OCI-LY1 (cell line): ENCODE results near the gene CHTF18.

Experiments
- H2AFZ ChIP-seq: fragments of 200-600 bp; sonication (generic), shearing (Covaris generic); 2 replicates; pipeline ENCODE4 v1.6.0; 2014; ENCODE audit warnings: antibody characterized with exemption, mild to moderate bottlenecking, low read length
- H3F3A ChIP-seq: fragments of 200-600 bp; sonication (generic), shearing (Covaris generic); 2 replicates; pipeline ENCODE4 v1.6.0; 2014; ENCODE audit warnings: mild to moderate bottlenecking, antibody characterized with exemption, low read length, moderate library complexity; ENCODE audit not compliant: insufficient read depth
- H3K27ac ChIP-seq: fragments of 200-600 bp; sonication (generic); 2 replicates; pipeline ENCODE4 v1.5.1; 2014; ENCODE audit warnings: low read length, mixed run types, mild to moderate bottlenecking, low read depth; ENCODE audit not compliant: poor library complexity, severe bottlenecking
- H3K27me3 ChIP-seq: fragments of 200-600 bp; sonication (generic); 2 replicates; pipeline ENCODE4 v1.6.0; 2014; ENCODE audit warnings: antibody characterized with exemption, mild to moderate bottlenecking, low read length, moderate library complexity; ENCODE audit not compliant: insufficient read depth
- H3K36me3 ChIP-seq: fragments of 200-600 bp; sonication (generic); 2 replicates; pipeline ENCODE4 v1.6.1; 2014; ENCODE audit warnings: mild to moderate bottlenecking, antibody characterized with exemption, low read length, moderate library complexity, mixed read lengths; ENCODE audit not compliant: insufficient read depth
- H3K4me1 ChIP-seq: fragments of 200-600 bp; sonication (generic); 2 replicates; pipeline ENCODE4 v1.5.1; 2014; ENCODE audit warnings: mild to moderate bottlenecking, low read length, moderate library complexity; ENCODE audit not compliant: insufficient read depth, severe bottlenecking
- H3K4me2 ChIP-seq: fragments of 200-600 bp; sonication (generic), shearing (Covaris generic); 2 replicates; pipeline ENCODE4 v1.6.1; 2014; ENCODE audit warnings: low read length
- H3K4me3 ChIP-seq: fragments of 200-600 bp; sonication (generic); 2 replicates; pipeline ENCODE4 v1.5.1; 2014; ENCODE audit warnings: low read length, low read depth, mild to moderate bottlenecking, mixed read lengths; ENCODE audit not compliant: poor library complexity, severe bottlenecking
- H3K79me2 ChIP-seq: fragments of 200-600 bp; shearing (Covaris generic); 2 replicates; pipeline ENCODE4 v1.6.1; 2016; ENCODE audit warnings: mixed run types, low read length, mixed read lengths; ENCODE audit not compliant: insufficient read depth
- H3K9ac ChIP-seq: fragments of 200-600 bp; sonication (generic), shearing (Covaris generic); 2 replicates; pipeline ENCODE4 v1.6.1; 2014; ENCODE audit warnings: mild to moderate bottlenecking, low read length, mixed read lengths
- H3K9me2 ChIP-seq: fragments of 200-600 bp; sonication (generic), shearing (Covaris generic); 2 replicates; pipeline ENCODE4 v1.6.1; 2014; ENCODE audit warnings: low read depth, mild to moderate bottlenecking, low read length, mixed read lengths
- H3K9me3 ChIP-seq: fragments of 200-600 bp; shearing (Covaris generic); 2 replicates; pipeline ENCODE4 v1.6.1; 2014; ENCODE audit warnings: low read length, mixed read lengths
- H4K20me1 ChIP-seq: fragments of 200-600 bp; sonication (generic), shearing (Covaris generic); 2 replicates; pipeline ENCODE4 v1.6.0; 2016; ENCODE audit warnings: mild to moderate bottlenecking, low read length; ENCODE audit not compliant: insufficient read depth
- CTCF ChIP-seq: fragments of 200-600 bp; sonication (generic), shearing (Covaris generic); IDR thresholded peaks from 2 replicates; pipeline ENCODE4 v1.5.1; 2017; ENCODE audit warnings: mild to moderate bottlenecking, antibody characterized with exemption, low read length, moderate library complexity, mixed read lengths
- EZH2 ChIP-seq: fragments of 200-600 bp; sonication (generic), shearing (Covaris generic); IDR thresholded peaks from 2 replicates; pipeline ENCODE4 v1.8.0; 2017; ENCODE audit warnings: borderline replicate concordance, mixed run types, mild to moderate bottlenecking, antibody characterized with exemption, low read length, moderate library complexity, mixed read lengths

Gene CHTF18

GRCh38 chr16:769934-770333 lies 18.5 kb upstream of the CHTF18 start:
- Histone ChIP-seq H3K36me3 (no peaks in the 10 kb centered on the region), H3K9me2 (no peaks in the 10 kb centered on the region), H3K9me3 (no peaks in the 10 kb centered on the region), H4K20me1 (no peaks in the 10 kb centered on the region), H3K9ac (no peak overlapping the region), H3K4me1 (no peaks in the 10 kb centered on the region), H3F3A (no peaks in the 10 kb centered on the region), H3K27ac (no peak overlapping the region), H3K27me3 (no peaks in the 10 kb centered on the region), H3K79me2 (no peaks in the 10 kb centered on the region), H3K4me3 (no peak overlapping the region), H3K4me2 (no peak overlapping the region), H2AFZ (no peak overlapping the region)
- no peak for TF ChIP-seq EZH2

DNA sequence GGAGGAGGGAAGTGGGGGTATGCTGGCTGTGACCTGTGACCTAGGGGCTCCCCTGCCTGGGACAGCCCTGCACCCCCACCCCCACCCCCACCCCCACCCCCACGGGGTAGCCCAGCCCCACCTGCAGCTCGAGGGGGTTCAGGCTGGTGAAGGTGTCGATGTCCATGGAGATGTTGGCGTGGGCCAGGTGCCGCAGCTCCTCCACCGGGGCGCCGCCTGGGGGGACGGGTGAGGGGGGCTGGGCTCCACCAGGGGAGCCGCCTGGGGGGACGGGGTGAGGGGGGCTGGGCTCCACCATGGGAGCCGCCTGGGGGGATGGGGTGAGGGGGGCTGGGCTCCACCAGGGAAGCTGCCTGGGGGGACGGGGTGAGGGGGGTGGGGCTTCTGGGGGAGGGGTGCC lies 18.0 kb upstream of the CHTF18 start:
- TF ChIP-seq EZH2 = no peak
- no peak for TF ChIP-seq CTCF
- Histone ChIP-seq H3K27ac (no peak overlapping the region), H3F3A (no peaks in the 10 kb centered on the region), H2AFZ (no peak overlapping the region), H3K9me2 (no peaks in the 10 kb centered on the region), H3K36me3 (no peaks in the 10 kb centered on the region), H3K27me3 (no peaks in the 10 kb centered on the region), H3K4me2 (no peak overlapping the region), H3K9ac (no peak overlapping the region), H4K20me1 (no peaks in the 10 kb centered on the region), H3K4me3 (no peak overlapping the region), H3K79me2 (no peaks in the 10 kb centered on the region), H3K9me3 (no peaks in the 10 kb centered on the region), H3K4me1 (no peaks in the 10 kb centered on the region)

DNA sequence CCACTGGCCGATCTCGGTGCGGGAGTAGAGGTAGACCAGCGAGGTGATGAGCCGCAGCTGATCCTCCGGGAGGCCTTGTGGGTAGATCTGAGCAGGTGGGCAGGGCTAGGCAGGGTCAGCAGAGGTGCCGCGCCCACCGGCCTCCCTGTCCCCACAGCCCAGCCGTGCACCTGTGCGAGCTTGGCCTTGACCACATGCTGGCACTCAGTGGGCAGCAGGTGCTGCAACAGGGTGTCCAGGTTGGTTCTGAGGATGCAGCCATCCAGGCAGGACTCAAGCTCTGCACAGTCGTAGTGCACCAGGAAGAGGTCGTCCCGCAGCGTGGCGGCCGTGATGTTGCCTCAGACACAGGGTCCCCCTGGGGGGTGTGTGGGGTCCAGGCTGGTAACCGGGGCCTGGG lies 15.5 kb upstream of the CHTF18 start:
- Histone ChIP-seq H3K27ac (no peak overlapping the region), H2AFZ (no peak overlapping the region), H3K9me2 (no peaks in the 10 kb centered on the region), H3F3A (no peaks in the 10 kb centered on the region), H3K36me3 (no peaks in the 10 kb centered on the region), H3K79me2 (no peaks in the 10 kb centered on the region), H3K4me3 (no peak overlapping the region), H3K9me3 (no peaks in the 10 kb centered on the region), H3K4me1 (no peaks in the 10 kb centered on the region), H3K27me3 (no peaks in the 10 kb centered on the region; the same call in 1 of the 2 replicates), H3K9ac (no peak overlapping the region), H3K4me2 (no peak overlapping the region), H4K20me1 (no peaks in the 10 kb centered on the region)
- TF ChIP-seq CTCF (no peak), EZH2 (no peak)
